ENCODE measurements around the gene PDGFB. TPM values are rescaled to one million over a fixed set of nuclear protein-coding genes. Genes with fewer than 3 reads are reported as not detected.

Gene PDGFB
- total RNA-seq, 1 experiment from 2014 or later = 39.7 TPM

DNA sequence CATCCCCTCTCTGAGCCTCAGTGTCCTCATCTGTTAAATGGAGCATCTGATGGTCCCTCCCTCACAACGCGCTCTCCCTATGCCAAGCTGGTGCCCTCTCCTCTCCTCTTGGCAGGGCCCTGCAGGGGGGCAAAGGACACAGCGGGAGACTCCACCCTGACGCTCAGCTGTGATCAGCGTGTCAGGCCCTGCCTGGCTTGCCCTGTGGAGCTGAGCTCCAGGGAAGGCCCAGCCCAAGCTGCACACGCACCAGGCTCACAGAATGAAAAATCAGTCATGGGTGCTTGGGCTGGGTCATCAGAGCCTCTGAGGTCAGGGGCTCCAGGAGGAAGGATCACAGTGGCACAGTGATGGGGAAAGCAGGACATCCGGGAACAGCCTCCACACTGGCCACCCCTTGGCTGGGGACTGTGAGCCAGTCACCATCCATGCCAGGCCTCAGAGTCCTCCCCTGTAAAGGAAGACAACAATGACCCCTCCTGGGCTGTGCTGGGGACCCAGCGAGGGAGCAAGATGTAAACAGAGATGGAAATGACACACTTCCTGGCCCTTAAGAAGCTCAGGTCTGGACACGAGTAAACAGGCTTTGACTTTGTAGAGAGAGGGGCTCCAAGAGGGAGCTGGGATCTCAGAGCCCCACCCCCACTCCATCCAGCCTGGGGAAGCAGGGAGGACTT lies 38.0 kb upstream of the PDGFB start:
- peak overlapping the region; percentile 69 for H3K4me2 ChIP-seq
- H4K20me1 ChIP-seq (ENCODE audit: insufficient read depth) = no peaks in the 10 kb centered on the region
- H3K27ac ChIP-seq = peak overlapping the region; percentile 77
- CTCF ChIA-PET = interaction anchor here (0.9 to 1.6 kb wide), 5 partner anchors 9 to 133 kb away, joined by 3 to 9 read pairs (median 7); no protein-coding TSS in a partner anchor
- H3K27me3 ChIP-seq (ENCODE audit: insufficient read depth, low read depth) = no peaks in the 10 kb centered on the region
- no peaks in the 10 kb centered on the region for H3K9me2 ChIP-seq (ENCODE audit: insufficient read depth)
- peaks cover 55% of the 10 kb centered on the region for H3F3A ChIP-seq (ENCODE audit: insufficient read depth, low read depth)
- H3K79me2 ChIP-seq (ENCODE audit: low read depth) = no peaks in the 10 kb centered on the region
- H2AFZ ChIP-seq = no peak overlapping the region
- DNase-seq = peak in 1 of 2 experiments; percentile 64
- POLR2A ChIA-PET (ENCODE audit: unreplicated experiment) = interaction anchor here (0.5 to 1.6 kb wide), 7 partner anchors 16 to 235 kb away, joined by 3 to 11 read pairs (median 8); partner anchors contain the start of gene PDGFB
- TF ChIP-seq EZH2 (IDR thresholded peaks at IDR 0.05; ENCODE audit: low read depth) = no peak
- TF ChIP-seq, protein P1, sequence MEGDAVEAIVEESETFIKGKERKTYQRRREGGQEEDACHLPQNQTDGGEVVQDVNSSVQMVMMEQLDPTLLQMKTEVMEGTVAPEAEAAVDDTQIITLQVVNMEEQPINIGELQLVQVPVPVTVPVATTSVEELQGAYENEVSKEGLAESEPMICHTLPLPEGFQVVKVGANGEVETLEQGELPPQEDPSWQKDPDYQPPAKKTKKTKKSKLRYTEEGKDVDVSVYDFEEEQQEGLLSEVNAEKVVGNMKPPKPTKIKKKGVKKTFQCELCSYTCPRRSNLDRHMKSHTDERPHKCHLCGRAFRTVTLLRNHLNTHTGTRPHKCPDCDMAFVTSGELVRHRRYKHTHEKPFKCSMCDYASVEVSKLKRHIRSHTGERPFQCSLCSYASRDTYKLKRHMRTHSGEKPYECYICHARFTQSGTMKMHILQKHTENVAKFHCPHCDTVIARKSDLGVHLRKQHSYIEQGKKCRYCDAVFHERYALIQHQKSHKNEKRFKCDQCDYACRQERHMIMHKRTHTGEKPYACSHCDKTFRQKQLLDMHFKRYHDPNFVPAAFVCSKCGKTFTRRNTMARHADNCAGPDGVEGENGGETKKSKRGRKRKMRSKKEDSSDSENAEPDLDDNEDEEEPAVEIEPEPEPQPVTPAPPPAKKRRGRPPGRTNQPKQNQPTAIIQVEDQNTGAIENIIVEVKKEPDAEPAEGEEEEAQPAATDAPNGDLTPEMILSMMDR (conservative IDR thresholded peaks at IDR 0.05) = 0 out of 2 replicates have a peak, but pooled peaks have one; percentile 24
- H3K9me3 ChIP-seq (ENCODE audit: insufficient read depth, low read depth) = peaks cover 6% of the 10 kb centered on the region; the same call in 1 of the 2 replicates
- H3K4me3 ChIP-seq = peak overlapping the region; percentile 2; the same call in 1 of the 2 replicates
- intact Hi-C loops (cut with micrococcal nuclease; ENCODE audit: unreplicated experiment) = loop anchor here (1.0 to 2.0 kb wide), 8 partner anchors 10 to 108 kb away; no protein-coding TSS in a partner anchor
- no peaks in the 10 kb centered on the region for H3K36me3 ChIP-seq (ENCODE audit: low read depth)
- peaks cover 51% of the 10 kb centered on the region for H3K4me1 ChIP-seq (replicated peaks; ENCODE audit: insufficient read depth)
- BruUV-seq (replicated peaks) = TSS peak; percentile 97

DNA sequence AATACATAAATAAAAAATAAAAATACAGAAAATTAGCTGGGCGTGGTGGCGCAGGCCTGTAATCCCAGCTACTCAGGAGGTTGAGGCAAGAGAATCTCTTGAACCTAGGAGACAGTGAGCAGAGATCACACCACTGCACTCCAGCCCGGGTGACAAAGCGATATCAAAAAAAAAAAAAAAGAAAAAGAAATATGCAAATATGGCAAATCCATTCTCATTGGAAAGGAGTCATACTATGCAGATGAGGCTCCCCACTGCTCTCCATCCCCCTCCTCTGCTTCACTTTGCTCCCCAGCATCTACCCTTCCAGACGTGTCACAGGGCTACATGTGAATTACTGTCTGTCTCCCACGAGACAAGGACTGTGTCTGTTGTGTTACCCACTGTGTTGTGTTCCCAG lies 36.3 kb upstream of the PDGFB start:
- Histone ChIP-seq H3K4me2 (no peak overlapping the region), H3K4me3 (no peak overlapping the region), H3K9me3 (ENCODE audit: insufficient read depth, low read depth) (peaks cover 6% of the 10 kb centered on the region), H3K9me2 (ENCODE audit: insufficient read depth) (no peaks in the 10 kb centered on the region), H3K79me2 (ENCODE audit: low read depth) (no peaks in the 10 kb centered on the region), H3K27me3 (ENCODE audit: insufficient read depth, low read depth) (no peaks in the 10 kb centered on the region), H3F3A (ENCODE audit: insufficient read depth, low read depth) (peaks cover 55% of the 10 kb centered on the region), H3K36me3 (ENCODE audit: low read depth) (no peaks in the 10 kb centered on the region), H3K4me1 (replicated peaks; ENCODE audit: insufficient read depth) (peaks cover 43% of the 10 kb centered on the region), H2AFZ (no peak overlapping the region), H4K20me1 (ENCODE audit: insufficient read depth) (no peaks in the 10 kb centered on the region), H3K27ac (no peak overlapping the region)
- ChIA-PET POLR2A (ENCODE audit: unreplicated experiment) (no interaction called here), CTCF (interaction anchor here (0.7 kb wide), 1 partner anchor 1710 kb away, joined by 3 read pairs; no protein-coding TSS in a partner anchor)
- intact Hi-C loops (cut with micrococcal nuclease; ENCODE audit: unreplicated experiment) = no loop called here
- BruUV-seq (replicated peaks) = no TSS peak
- TF ChIP-seq EZH2 (IDR thresholded peaks at IDR 0.05; ENCODE audit: low read depth) = no peak
- DNase-seq = no peak

DNA sequence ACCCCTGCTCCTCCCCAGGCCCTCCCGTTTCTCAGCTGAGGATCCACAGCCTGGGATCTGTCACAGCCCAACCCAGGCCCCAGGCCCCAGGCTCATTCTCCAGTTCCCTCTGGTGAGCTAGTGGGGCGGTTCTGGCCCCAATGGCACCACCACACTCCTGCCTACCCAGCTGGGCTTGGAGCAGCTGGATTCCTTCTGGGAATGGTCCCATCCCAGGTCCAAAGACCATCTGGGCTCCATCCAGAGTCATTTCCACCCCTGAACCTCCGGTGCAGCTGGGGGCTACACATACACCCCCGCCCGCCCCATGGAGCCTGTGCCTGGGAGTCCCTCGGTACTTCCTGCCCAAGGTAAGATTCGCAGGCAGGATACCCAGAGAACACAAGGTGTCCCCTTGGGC lies 35.5 kb upstream of the PDGFB start:
- no TSS peak for BruUV-seq (replicated peaks)

More for the DNA sequence above, 35.5 kb upstream of the PDGFB start:
- H2AFZ ChIP-seq = no peak overlapping the region
- H4K20me1 ChIP-seq (ENCODE audit: insufficient read depth) = no peaks in the 10 kb centered on the region
- H3K4me1 ChIP-seq (replicated peaks; ENCODE audit: insufficient read depth) = peaks cover 41% of the 10 kb centered on the region
- H3K4me3 ChIP-seq = no peak overlapping the region
- H3K27me3 ChIP-seq (ENCODE audit: insufficient read depth, low read depth) = no peaks in the 10 kb centered on the region
- H3K27ac ChIP-seq = no peak overlapping the region
- ChIA-PET CTCF (no interaction called here), POLR2A (ENCODE audit: unreplicated experiment) (interaction anchor here (0.6 kb wide), 2 partner anchors 60 to 847 kb away, joined by 3 read pairs; no protein-coding TSS in a partner anchor)
- intact Hi-C loops (cut with micrococcal nuclease; ENCODE audit: unreplicated experiment) = no loop called here
- peaks cover 6% of the 10 kb centered on the region for H3K9me3 ChIP-seq (ENCODE audit: insufficient read depth, low read depth)
- TF ChIP-seq, protein P1 (conservative IDR thresholded peaks at IDR 0.05) = no peak
- no peak for TF ChIP-seq EZH2 (IDR thresholded peaks at IDR 0.05; ENCODE audit: low read depth)
- H3K4me2 ChIP-seq = no peak overlapping the region
- peaks cover 54% of the 10 kb centered on the region for H3F3A ChIP-seq (ENCODE audit: insufficient read depth, low read depth)
- no peaks in the 10 kb centered on the region for H3K36me3 ChIP-seq (ENCODE audit: low read depth)
- no peak for DNase-seq
- no peaks in the 10 kb centered on the region for H3K9me2 ChIP-seq (ENCODE audit: insufficient read depth)
- H3K79me2 ChIP-seq (ENCODE audit: low read depth) = no peaks in the 10 kb centered on the region
